Natural killer cell (primary cell): ENCODE measurements around the gene NCR3LG1. TPM values are rescaled to one million over a fixed set of nuclear protein-coding genes. Genes with fewer than 3 reads are reported as not detected.

Experiments used
- ATAC-seq, 3 donors: fragments of 150-1000 bp in 2 of 3; fragments of 200-7000 bp in 1 of 3; cut with Tn5 transposase; 1 replicate in 1 of 3; 2 replicates in 2 of 3; pipeline ENCODE4 v1.10.0; 2021; ENCODE audit warnings: mild to moderate bottlenecking in 2 of 3, moderate library complexity in 2 of 3
- DNase-seq, 2 donors: peaks; one replicate each; pipeline versions ENCODE4 v3.0.0 to v3.0.0-alpha.2; 2013 to 2021; ENCODE audit warnings: mixed read lengths in 1 of 2
- H3K27ac ChIP-seq: one replicate; pipeline ENCODE4 v1.5.1; 2013; ENCODE audit warnings: mild to moderate bottlenecking, low read length
- H3K27me3 ChIP-seq: one replicate; pipeline ENCODE4 v1.6.1; 2013; ENCODE audit warnings: low read length; ENCODE audit not compliant: control insufficient read depth, insufficient read depth
- H3K36me3 ChIP-seq: one replicate; pipeline ENCODE4 v1.6.1; 2013; ENCODE audit warnings: low read length; ENCODE audit not compliant: control insufficient read depth, insufficient read depth
- H3K4me1 ChIP-seq: one replicate; pipeline ENCODE4 v1.6.1; 2013; ENCODE audit warnings: low read length; ENCODE audit not compliant: control insufficient read depth, insufficient read depth
- H3K4me3 ChIP-seq: one replicate; pipeline ENCODE4 v1.5.1; 2013; ENCODE audit warnings: low read length
- H3K9me3 ChIP-seq: one replicate; pipeline ENCODE4 v1.6.1; 2013; ENCODE audit warnings: low read length; ENCODE audit not compliant: control insufficient read depth, insufficient read depth
- H3K27ac Mint-ChIP-seq, 2 donors: one replicate each; pipeline ENCODE4 v1.8.0; 2022; ENCODE audit warnings: mild to moderate bottlenecking in 2 of 2, mixed read lengths in 2 of 2, moderate library complexity in 1 of 2
- H3K27me3 Mint-ChIP-seq, 2 donors: one replicate each; pipeline ENCODE4 v1.8.0; 2022; ENCODE audit warnings: low read depth in 2 of 2, mixed read lengths in 2 of 2
- H3K36me3 Mint-ChIP-seq: one replicate; pipeline ENCODE4 v1.8.0; 2022; ENCODE audit warnings: mixed read lengths
- H3K4me1 Mint-ChIP-seq, 2 donors: one replicate each; pipeline ENCODE4 v1.8.0; 2022; ENCODE audit warnings: mixed read lengths in 2 of 2
- H3K4me3 Mint-ChIP-seq: one replicate; pipeline ENCODE4 v1.8.0; 2022; ENCODE audit warnings: mild to moderate bottlenecking, moderate library complexity, mixed read lengths
- H3K9me3 Mint-ChIP-seq, 2 donors: one replicate each; pipeline ENCODE4 v1.8.0; 2022; ENCODE audit warnings: mixed read lengths in 2 of 2
- CTCF ChIP-seq: fragments of 200-600 bp; IDR thresholded peaks from one replicate; pipeline ENCODE4 v1.8.0; 2022; ENCODE audit warnings: antibody characterized with exemption
- WGBS: methylation state at CpG from one replicate; pipeline ENCODE4 v1.1.7; 2013; ENCODE audit warnings: missing lambda C conversion rate; ENCODE audit not compliant: insufficient coverage; 5-methylcytosine and 5-hydroxymethylcytosine counted together
- intact Hi-C: fragments of 100-400 bp; cut with micrococcal nuclease; formaldehyde crosslinking; loops from one replicate; pipeline ENCODE4 v1.14.2; 2022
- total RNA-seq, 4 donors: library from RNA; stranded (reverse); fragments of 120-200 nt in 1 of 4; gene quantifications; one replicate each; pipeline versions ENCODE4 v1.2.3 to v1.2.4, GENCODE V29; 2013 to 2022

Gene NCR3LG1
- total RNA-seq, 3 donors from 2014 or later (not counting 1 experiment from before 2014, with no cell fraction given): 6.3 to 10.1 (median 9.7) TPM

- H3K36me3 ChIP-seq: no peaks in the 10 kb centered on the region
- Mint-ChIP-seq H3K36me3 (peaks cover 5% of the 10 kb centered on the region), H3K4me3 (no peak overlapping the region), H3K27me3 (no peaks in the 10 kb centered on the region), H3K4me1 (peaks cover 15 to 19% of the 10 kb centered on the region in 2 donors), H3K27ac (no peak overlapping the region), H3K9me3 (no peaks in the 10 kb centered on the region)
- no peak for DNase-seq
- no peak for TF ChIP-seq CTCF
- ATAC-seq: no peak
- WGBS: no CpG with 5 or more reads among the region's 1 CpG
- H3K9me3 ChIP-seq: no peaks in the 10 kb centered on the region
- peaks cover 7% of the 10 kb centered on the region for H3K4me1 ChIP-seq
- H3K27me3 ChIP-seq: no peaks in the 10 kb centered on the region
- no peak overlapping the region for H3K4me3 ChIP-seq
- no peak overlapping the region for H3K27ac ChIP-seq
- intact Hi-C loops: no loop called here
Observed at GRCh38 chr11:17347676-17348075, 3.9 kb upstream of the NCR3LG1 start.

- no peak overlapping the region for H3K27ac ChIP-seq
- no peaks in the 10 kb centered on the region for H3K36me3 Mint-ChIP-seq
- no peaks in the 10 kb centered on the region for H3K9me3 Mint-ChIP-seq
- peaks cover 20% of the 10 kb centered on the region for H3K4me1 ChIP-seq
- intact Hi-C loops: loop anchor here (1.0 to 10.0 kb wide), 3 partner anchors 74 to 143 kb away; partner anchors contain the start of genes NUCB2 and PIK3C2A
- ATAC-seq: no peak
- H3K4me3 ChIP-seq: no peak overlapping the region
- peak overlapping the region; percentile 93 for H3K4me3 Mint-ChIP-seq
- peaks cover 36 to 38% of the 10 kb centered on the region in 2 donors for H3K4me1 Mint-ChIP-seq
- 98% methylated on average over 6 of the region's 7 CpGs for WGBS
- H3K36me3 ChIP-seq: no peaks in the 10 kb centered on the region
- no peaks in the 10 kb centered on the region for H3K27me3 Mint-ChIP-seq
- no peaks in the 10 kb centered on the region for H3K9me3 ChIP-seq
- peak in 1 of 2 donors; percentile 8 for DNase-seq
- H3K27me3 ChIP-seq: no peaks in the 10 kb centered on the region
- H3K27ac Mint-ChIP-seq: peak overlapping the region; percentile 88
- no peak for TF ChIP-seq CTCF
Observed at GRCh38 chr11:17350455-17351171, 987 bp upstream of the NCR3LG1 start.

- Histone ChIP-seq H3K36me3 (no peaks in the 10 kb centered on the region), H3K4me1 (peaks cover 20% of the 10 kb centered on the region), H3K4me3 (peak overlapping the region; percentile 41), H3K9me3 (no peaks in the 10 kb centered on the region), H3K27ac (no peak overlapping the region), H3K27me3 (no peaks in the 10 kb centered on the region)
- 17% methylated on average over 12 of the region's 12 CpGs for WGBS
- no peak for DNase-seq
- intact Hi-C loops: loop anchor here (1.0 to 10.0 kb wide), 3 partner anchors 75 to 144 kb away; partner anchors contain the start of genes NUCB2 and PIK3C2A
- ATAC-seq: no peak
- H3K9me3 Mint-ChIP-seq: no peaks in the 10 kb centered on the region
- H3K4me1 Mint-ChIP-seq: peaks cover 36 to 38% of the 10 kb centered on the region in 2 donors
- no peak for TF ChIP-seq CTCF
- H3K4me3 Mint-ChIP-seq: peak overlapping the region; percentile 93
- H3K36me3 Mint-ChIP-seq: no peaks in the 10 kb centered on the region
- peak overlapping the region; percentile 88 for H3K27ac Mint-ChIP-seq
- H3K27me3 Mint-ChIP-seq: no peaks in the 10 kb centered on the region
Observed at GRCh38 chr11:17351172-17351509, 459 bp upstream of the NCR3LG1 start.
